HG03521 (cell line): ENCODE results near the gene CCDC74B.
"Not testable (repeated sequence)": the region's sequence is repeated elsewhere in the genome, so short reads cannot be mapped to it uniquely, and the experiment has no call there.

Experiments
- ATAC-seq: cut with Tn5 transposase; IDR thresholded peaks from one replicate; pipeline ENCODE4 v1.9.1; 2021; ENCODE audit warnings: mild to moderate bottlenecking, moderate library complexity; ENCODE audit not compliant: unreplicated experiment

CCDC74B gene

DNA sequence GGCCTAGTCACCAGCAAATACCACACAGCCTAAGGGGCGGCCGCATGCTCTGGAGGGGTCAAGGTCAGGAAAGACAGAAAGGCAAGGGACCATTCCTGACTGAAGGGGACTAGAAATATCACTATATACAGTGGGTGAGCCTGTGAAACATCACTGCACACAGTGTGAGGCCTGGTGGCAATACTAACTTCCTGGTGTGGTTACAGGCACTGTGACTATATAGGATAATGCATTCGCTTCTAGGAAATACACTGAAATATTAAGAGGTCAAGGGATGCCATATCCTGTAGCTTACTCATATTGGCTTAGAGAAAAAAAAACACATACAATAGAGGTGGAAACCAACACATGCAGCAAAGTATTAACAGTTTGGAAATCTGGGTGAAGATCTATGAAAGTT, 24.3 kb upstream of the CCDC74B start:
- ATAC-seq = not testable (repeated sequence)

DNA sequence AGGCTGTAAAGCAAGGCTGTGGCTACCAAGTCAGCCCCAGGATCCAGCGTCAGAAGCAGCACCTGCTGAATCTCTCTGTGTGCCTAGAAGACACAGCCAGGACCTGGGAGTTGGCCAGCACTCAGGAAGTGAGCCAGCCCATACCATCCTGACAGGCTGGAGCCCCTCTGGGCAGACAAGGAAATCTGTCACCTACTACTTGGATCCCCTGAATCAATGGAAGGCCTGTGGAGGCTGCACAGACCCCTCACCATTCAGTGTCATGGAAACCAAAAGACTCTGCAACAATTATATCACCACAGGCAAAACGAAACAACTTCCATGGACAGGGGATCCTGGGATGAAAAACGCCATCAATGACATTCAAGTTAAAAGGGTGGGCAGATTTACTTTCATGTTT, 21.7 kb upstream of the CCDC74B start:
- ATAC-seq = not testable (repeated sequence)

DNA sequence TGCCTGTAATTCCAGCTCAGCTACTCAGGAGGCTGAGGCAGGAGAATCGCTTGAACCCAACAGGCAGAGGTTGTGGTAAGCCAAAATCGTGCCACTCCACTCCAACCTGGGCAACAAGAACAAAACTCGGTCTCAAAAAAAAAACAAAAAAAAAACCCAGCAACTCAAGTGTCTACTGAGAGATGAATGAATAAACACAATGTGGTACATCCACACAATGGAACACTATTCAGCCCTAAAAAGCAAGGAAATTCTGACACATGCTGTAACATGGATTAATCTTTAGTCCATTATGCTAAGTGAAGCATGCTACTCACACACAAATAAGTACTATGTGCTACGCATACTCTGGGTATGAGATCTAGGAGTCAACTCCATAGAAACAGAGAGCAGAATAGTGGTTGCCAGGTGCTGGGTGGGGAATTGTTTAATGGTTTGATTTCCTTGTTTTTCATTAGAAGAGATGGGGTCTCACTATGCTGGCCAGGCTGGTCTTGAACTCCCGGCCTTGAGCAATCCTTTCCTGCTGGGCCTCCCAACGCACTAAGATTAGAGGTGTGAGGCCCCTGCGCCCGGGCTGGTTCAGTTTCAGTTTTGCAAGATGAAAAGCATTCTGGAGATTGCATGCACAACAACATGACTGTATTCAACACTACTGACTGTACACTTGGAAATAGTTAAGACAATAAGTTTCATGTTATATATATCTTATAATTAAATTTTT, 20.5 kb upstream of the CCDC74B start:
- ATAC-seq = no peak

DNA sequence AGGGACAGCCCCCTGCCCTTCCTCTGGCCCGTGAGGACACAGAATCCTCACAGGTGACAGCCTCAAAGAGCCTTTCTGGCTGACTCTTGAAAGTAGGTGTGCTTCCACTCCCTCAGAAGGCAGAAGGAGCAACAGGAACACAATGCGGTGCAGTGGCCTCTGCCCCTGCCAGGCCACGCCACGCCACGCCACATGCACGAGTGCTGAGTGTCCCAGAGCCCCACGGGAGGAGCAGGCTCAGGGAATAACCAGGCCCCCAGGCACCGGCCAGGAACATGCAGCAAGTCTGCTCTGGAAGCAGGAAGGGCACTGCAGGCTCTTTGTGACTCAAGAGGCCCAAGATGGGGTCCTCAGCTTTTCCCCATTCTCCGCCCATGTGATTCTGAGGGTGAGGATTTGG, 18.1 kb upstream of the CCDC74B start:
- ATAC-seq = no peak

DNA sequence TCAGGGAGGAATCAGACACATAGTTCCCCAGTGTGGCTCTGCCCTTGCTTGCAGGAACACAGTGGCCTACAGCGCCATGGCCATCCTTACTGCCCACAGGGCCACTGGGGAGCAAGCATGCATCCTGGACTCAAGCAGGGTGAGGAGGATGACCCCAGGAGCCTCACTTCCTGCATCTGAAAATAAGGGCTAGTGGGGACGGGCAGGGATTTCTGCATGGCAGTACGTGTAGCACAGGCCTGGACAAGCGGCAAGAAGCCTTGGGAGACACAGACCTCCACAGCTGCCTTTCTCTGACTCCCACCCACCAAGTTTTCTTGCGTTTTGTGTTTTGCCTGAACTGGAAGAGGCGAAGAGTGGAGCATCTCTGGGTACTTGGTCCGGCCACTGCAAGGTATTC, 17.6 kb upstream of the CCDC74B start:
- not testable (repeated sequence) for ATAC-seq

DNA sequence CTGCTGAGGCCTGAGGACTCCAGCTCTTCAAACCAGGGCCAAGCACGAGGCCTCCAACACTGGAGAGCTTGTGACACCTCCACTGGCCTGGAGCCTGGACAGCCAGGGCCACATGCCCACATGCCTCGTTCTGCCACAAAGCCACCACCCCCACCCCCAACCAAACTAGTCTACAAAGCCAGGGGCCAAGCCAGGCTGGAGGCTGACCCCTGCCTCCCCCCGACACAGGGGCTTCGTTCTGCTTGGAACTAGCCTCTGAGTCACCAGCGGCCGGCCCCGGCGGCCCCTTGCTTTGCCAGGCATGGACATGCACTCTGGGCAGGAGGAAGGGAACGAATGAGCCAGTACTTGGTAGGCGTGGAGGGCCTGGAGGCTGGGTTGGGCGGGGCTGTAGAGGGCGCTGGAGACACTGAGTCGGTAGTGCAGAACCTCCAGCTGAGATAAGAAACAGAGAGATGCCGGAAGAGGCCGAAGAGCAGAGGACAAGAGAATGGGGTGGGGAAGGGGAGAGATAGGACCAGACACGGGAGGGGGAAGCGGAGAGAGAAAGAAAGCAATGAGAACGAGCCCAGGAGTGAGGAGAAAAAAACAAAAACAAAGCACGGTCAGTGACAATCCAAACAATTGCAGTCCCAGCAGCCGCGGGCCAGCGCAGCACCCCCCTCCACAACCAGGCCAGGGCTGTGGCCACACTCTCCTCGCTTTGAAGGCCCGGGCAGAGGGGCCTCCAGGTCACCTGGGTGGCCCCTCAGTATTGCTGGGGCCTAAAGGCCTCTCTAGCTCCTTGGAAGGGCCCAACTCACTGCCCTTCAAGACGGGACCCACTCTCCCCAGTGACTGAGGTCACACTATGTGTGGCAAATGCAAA, 16.2 kb upstream of the CCDC74B start:
- not testable (repeated sequence) for ATAC-seq

DNA sequence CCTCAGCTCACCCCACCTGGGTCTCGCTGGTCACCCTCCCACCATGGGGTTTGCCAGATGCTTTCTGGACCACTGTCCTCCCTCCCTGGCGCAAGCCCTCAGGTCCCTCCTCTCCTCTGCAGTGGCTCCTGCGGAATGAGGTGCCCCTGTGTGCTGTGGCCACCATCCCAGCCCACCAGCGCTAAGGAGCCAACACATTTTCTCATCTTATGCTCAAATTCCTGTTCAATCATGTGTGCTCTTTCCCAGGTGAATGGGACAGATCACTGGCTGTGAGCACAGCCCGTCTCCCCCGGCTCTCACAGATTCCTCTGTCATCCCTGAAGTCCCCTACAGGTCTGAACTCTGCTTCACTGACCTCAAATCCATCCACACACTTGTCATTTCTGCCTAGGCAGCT, 15.2 kb upstream of the CCDC74B start:
- ATAC-seq = no peak

DNA sequence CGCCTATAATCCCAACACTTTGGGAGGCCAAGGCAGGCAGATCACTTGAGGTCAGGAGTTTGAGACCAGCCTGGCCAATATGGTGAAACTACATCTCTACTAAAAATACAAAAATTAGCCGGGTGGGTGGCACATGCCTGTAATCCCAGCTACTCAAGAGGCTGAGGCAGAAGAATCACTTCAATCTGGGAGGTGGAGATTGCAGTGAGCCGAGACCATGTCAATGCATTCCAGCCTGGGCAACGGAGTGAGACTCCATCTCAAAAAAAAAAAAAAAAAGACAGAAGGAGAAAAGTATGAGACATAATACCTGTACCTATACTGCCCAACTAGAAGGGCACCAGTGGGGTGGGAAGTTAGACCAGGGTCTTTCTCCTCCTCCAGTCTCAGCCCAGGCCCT, 14.5 kb upstream of the CCDC74B start:
- ATAC-seq = not testable (repeated sequence)

DNA sequence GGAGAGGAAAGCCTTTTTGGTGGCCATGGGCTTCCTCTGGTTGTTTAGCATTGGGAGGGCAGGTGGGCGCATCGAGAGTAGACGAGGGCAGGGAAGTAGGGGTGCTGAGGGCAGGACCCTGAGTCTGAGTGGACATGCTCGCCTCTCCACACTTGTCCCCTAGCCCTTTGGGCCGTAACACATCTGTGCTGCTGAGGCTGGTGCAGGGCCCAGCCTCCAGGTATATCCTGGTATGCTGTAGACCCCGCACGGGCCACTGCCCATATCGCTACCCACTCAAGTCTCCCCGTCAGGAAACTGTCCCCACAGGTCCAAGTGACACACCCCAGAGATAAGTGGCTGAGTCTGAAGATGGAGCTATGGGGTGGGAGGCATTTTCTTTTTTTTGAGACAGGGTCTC, 13.7 kb upstream of the CCDC74B start:
- no peak for ATAC-seq

DNA sequence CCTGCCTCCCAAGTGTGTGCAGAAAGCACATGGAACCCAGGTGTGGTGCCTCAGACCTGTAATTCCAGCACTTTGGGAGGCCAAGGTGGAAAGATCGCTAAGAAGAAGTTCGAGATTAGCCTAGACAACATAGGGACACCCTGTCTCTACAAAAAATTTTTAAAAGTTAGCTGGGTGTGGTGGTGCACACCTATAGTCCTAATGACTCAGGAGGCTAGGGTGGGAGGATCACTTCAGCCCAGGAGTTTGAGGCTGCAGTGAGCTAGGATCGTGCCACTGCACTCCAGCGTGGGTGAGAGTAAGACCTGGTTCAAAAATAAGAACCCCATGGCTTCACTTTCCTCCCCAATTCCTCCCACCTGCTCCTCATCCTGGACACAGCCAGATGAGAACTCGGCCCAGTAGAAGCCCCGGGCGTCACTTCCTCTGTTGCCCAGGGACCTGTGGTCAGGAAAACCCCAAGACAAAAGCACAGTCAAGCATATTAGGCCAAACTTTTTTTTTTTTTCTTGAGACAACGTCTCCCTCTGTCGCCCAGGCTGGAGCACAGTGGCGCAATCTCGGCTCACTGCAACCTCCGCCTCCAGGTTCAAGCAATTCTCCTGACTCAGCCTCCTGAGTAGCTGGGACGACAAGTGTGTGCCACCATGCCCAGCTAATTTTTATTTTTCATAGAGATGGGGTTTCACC, 13.1 kb upstream of the CCDC74B start:
- peak; percentile 78 for ATAC-seq

DNA sequence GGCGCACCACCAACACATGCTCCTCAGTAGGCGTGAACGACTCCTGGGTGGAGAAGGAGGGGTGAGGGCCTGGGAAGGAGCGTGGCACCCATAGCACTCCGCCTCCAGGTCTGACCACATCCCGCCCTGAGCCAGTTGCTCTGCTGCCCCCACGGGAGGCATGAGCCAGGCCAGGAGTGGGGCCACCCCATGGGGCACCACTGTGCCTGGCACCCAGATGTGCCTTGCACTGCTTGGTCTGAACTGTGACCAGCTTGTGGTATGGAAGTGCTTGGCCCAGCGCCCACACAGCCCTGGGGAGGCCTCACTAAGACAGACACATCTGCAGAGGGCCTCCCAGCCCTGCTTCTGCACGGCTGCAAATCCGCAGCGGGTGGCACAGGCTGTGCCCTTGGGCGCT, 12.4 kb upstream of the CCDC74B start:
- peak; percentile 31 for ATAC-seq

DNA sequence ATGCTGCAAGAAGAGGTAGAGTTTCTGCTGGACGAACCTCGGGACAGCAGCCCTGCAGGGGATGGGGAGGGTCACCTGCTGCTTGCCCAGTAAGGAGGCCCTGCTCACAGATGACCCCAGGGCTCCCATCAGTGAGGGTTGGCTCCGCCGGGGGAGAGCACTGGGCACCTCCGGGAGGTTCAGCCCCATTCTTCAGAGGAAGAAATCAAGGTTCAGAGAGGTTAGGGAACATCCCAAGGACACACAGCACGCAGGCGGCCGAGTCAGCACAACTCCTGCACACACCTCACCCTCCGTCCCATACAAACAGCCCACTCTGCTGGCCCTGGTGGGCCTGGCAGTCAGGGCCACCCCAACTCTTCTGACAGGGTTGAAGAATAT, 11.7 kb upstream of the CCDC74B start:
- ATAC-seq = no peak

DNA sequence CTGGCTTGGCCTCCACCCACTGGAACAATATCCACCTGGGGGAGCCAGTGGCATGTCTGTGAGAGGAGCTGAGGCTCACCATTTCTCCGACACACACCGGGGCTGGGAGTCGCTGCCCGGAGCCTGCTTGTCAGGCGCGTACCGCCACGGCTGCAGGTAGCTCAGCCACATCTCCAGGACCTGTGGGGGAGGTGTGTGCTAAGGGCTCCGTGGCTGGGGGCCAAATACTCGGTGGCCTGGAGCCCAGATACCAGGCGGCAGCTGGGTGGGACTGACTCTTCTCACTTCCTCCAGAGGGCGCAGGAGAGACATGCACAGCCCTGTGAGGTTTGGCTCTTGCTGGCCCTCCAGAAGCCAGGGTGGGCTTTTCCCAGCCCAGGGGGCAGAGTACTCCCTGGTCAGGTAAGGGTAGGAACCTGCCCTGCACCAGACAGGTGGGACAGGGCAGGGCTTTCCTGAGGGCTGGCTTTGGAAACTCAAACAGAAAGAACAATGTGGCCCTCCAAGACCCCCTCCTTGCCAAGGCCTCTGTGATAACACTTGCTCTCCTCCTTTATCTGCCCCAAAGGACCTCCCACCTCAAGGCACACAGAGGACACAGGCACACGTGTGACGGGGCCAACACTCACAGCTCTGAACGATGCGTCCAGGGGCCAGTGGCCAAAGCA, 11.2 kb upstream of the CCDC74B start:
- ATAC-seq = not testable (repeated sequence)

DNA sequence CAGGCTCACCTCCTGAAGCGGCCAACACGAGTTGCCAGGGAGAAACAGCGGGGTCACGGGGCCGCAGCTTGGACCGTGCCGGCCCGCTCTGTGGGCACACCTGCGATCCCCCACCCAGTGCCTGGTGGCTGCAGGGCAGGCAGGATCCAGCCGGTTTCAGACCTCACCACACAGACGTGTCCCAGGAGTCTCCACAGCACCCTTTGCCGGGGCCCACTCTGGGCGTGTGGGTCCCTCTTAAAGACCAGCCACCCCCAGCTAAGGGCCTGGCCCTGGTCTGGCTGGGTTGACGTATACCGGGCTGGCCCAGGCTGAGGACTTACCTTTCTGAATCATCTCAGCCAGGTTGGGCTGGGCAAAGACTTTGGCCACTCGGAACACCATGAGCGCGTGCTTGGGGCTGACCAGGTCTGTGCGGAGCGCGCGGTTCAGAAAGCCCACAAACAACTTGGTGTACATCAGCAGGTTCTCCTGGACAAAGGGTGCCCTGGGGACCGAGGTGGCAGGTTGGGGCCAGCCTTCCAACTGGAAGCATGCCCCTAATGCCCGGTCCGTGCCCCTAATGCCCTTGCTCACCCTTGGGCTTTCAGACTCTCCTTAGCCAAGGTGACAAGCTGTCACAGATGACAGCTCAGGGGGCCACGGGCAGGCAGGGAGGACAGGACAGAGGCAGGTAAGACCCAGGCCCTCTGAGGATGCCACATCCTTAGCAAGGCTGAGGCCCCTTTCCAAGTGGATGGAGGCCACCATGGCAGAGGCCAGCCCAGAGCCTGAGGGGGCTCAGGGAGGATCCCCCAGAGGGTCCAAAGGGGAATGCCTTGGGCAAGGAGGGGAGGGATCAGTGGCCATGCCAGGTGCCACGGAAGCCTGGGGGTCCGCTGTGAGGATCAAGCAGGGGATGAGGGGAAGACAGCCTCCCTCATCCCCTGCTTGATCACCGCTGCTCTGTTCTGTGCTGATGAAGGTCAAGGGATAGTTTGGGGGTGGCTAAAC, 10.2 kb upstream of the CCDC74B start:
- ATAC-seq = no peak

DNA sequence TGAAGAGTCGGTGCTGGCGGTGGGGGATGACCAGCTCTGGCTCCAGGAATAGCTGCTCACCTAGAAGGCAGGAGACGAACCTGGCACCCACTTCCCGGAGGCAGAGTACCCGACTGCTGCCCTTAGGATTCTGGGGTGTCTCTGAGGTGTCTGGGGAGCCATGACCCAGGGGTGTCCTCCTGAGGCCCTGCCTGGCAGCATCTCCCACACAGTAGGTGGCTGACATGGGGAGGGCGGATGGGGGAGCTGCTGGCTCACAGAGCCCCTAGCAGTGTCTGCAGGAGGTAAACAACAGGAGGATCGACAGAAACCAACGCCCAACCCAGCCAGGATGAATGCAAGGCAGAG, 9.5 kb upstream of the CCDC74B start:
- ATAC-seq = not testable (repeated sequence)

DNA sequence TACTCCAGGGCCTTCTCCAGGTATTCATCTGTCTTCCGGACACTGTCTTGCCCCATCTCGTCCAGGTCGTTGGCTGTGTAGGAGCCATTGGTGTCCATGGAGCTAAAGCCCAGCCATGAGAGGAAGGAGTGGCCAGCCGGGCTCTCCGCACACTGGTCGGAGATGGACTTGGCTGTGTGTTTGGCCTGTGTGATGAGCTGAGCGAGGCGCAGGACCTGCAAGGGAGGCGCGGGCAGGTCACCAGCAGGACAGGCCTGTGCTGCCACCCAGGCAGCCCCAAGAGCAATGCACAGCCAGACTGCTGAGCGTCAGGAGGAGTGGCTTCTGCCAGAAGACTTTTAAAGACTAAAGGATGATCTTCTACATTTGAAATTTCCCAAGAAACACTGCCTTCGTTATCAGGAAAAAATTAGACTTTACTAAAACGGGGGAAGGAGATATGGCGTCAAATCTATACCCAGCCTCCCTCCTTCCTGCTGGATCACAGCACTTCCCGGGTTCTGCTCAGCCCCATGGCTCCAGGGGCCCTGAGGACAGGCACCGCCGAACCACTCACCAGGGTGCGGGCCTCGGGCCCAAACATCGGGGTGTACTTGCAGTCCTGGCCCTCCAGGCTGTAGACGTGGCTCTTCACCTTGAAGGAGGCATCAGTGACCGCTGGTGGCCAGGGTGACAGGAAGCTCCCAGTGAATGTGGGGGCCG, 9.0 kb upstream of the CCDC74B start:
- ATAC-seq = not testable (repeated sequence)

DNA sequence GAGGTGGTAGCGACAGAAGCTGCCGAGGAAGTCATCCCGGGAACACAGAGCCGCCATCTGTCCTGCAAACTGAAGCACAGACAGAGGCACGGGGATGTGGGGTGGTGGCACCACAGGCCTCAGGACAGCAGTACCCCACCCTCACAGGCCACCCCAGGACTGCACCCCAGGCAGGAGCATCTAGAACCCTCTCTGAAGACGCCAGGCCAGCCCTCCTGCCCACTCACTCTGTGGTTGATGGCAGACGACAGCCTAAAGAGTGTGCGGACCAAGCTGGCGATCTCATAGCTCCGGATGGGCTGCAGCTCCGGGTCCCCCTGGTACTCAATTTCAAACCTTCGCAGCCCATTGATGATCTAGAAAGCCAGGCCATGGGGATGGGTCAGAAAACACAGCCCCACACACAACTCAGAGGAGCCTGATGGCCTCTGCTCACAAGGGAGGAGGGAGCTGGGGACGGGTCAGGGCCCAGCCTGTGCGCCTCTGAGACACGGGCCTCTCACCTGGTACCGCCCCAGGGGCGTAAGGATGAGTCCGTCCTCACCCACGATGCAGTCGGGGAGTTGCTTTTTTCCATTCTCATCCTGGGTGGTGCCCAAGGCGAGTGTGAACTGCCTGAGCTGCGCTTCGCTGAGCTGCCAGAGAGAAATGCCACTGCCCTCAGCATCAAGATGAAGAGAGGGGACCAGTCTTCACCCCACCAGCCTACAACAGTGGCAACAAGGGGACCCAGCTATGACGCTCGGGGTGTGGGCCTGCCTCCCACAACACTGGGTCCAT, 8.1 kb upstream of the CCDC74B start:
- ATAC-seq = no peak

DNA sequence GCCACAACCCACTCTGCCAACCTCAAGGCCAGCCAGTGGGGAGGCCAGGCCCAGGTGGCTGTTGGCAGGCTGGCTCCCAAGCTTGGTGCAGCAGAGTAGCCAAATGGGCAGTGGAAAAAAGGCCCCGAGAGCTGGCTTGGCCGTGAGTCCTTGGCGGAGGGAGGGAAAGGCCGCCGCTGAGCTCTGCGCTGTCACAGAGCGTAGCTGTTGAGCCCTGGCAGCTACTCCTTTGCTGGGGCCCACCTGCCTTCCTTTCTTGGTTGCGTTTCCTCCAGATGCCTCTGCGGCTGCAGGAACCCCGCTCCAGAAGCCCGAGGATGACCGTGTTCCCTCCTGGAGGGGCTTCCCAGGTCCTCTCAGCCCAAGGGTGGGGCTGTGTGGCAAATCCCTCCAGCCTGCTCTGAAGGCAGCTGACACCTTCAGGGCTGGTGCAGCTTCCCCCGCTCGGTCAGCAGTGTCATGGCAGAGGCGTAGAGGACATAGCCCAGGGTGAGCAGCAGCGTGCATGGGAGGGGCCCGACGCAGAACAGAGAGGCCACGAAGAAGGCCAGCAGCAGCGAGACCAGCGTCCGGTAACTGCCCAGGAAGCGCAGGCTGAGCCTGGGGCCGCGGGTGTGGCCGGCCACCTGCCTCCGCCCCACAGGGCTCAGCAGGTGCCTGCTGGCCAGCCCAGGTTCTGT, 7.4 kb upstream of the CCDC74B start:
- ATAC-seq = not testable (repeated sequence)
